A172 (cell line): ENCODE results near the gene HDGF. TPM values are rescaled to one million over a fixed set of nuclear protein-coding genes. Genes with fewer than 3 reads are reported as not detected.

Experiments used
- DNase-seq: peaks from one replicate; pipeline ENCODE4 v3.0.0-alpha.2; 2015; ENCODE audit warnings: low spot score
- total RNA-seq: library from RNA; depleted of rRNA; stranded (reverse); fragments of >200 nt; shearing (Covaris generic); gene quantifications from 2 replicates; pipeline ENCODE4 v1.2.3, GENCODE V29; 2014

HDGF gene
- total RNA-seq, 1 experiment from 2014 or later: 430 TPM

- peak; percentile 93 for DNase-seq
Measured at GRCh38 chr1:156725683-156726280, 25.7 kb downstream of the HDGF start.

DNA sequence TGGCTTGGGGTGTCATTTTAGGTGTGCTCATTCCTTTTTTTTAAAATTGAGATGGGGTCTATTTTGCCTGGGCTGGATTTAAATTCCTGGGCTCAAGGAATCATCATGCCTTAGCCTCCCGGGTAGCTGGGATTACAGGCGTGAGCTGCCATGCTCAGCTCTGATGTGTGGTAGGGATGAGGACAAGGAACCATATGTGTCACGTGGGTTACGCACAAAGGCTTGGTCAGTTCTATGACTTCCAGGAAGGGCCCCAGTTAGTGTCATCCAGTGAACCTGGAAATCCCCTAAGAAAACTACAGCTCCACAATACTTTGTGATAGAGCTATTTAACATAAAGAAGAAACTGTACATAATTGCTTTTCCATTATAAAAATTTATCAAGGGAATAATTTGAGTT, 29.9 kb downstream of the HDGF start:
- no peak for DNase-seq

DNA sequence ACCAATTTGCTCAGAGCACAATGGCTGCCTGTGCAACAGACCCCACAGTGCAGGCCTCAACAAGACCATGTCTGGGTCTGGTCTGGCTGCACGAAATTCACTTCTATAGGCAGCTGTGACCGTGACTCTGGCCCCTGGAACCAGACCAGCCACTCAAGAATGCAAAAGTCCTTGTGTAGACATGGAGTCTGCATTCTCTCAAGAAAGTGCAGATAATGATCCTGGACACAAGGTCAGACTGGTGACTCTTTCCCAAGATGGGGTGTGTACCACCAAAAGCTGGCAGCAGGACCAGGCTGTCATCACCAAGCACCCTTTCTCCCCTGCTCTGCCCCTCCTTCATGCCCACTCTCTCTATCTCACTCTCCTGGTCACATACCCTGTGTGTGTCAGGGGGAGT, 30.3 kb downstream of the HDGF start:
- no peak for DNase-seq

GRCh38 chr1:156717351-156717750, 34.1 kb downstream of the HDGF start:
- DNase-seq: no peak

DNA sequence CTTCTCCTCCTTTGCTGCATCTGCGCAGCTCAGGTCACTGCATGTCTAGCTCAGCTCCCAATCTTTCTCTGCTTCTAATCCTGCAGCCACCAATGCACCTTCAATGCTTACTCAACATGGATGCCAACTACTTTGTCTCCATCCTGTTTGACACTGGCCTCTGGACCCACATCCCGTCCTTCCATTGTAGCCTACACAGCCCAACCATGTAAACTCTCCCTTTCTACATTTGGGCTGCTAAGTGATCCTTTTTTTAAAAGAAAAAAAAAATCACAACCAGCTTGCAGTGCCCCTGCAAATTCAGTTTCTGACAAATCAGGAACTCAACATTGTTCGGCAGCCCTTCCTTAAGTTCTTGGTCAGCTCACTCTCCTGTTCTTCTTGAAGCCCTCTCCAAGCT, 36.6 kb downstream of the HDGF start:
- DNase-seq: no peak

DNA sequence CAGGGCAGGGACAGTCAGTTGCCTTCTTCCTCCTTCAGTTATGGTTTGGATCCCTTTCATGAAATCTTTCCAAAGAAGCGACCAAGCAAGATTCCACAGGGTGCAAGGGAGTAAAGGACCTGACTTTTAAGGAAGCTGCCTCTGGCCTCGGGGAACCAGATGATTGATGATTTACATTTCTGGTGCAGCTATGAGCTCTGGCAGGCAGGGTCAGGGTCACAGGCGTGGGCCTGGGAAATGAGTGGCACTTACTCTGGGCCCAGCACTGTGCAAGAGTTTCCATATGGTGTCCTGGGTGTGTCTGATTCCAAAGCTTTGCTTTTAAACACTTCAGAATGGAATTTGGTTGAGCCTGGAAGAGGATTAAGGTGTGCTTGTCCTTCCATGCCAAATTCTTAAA, 38.8 kb downstream of the HDGF start:
- DNase-seq: no peak

DNA sequence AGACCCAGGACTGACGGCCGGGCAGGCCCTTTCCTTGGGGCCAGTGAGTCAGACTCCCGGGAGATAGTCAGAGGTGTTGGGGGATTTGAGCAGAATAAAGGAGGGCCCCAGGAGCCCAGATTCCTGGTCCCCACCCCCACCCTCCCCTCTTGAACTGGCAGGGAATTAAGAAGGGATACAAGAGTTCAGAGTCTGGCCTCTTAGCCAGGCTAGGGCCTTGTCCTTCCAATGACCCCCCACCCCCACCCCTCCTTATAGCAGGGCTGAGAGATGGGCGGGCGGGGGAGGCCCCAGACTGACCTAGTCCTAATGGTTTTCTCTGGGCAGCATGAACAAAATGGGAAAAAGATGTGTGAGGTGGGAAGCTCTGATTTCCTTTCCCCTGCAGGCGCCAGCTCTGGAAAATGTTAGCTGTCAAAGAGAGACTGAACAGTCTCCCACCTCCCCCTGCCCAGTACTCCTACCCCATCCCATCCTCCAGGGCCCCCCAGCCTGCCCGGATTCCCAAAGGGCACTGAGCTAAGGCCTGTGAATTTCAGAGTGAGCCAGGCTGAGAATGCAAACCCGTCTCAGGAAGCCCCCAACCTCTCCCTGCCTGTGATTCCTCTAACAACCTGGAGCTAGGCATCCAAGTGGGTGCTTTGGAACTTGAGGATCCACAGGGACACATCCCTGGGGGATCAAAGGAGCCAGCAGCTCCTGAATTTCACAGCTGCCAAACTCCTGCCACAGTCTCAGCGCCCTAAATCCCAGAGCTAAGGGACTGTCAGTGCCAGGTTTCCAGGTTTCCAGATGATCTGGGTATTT, 40.3 kb downstream of the HDGF start:
- DNase-seq: no peak

DNA sequence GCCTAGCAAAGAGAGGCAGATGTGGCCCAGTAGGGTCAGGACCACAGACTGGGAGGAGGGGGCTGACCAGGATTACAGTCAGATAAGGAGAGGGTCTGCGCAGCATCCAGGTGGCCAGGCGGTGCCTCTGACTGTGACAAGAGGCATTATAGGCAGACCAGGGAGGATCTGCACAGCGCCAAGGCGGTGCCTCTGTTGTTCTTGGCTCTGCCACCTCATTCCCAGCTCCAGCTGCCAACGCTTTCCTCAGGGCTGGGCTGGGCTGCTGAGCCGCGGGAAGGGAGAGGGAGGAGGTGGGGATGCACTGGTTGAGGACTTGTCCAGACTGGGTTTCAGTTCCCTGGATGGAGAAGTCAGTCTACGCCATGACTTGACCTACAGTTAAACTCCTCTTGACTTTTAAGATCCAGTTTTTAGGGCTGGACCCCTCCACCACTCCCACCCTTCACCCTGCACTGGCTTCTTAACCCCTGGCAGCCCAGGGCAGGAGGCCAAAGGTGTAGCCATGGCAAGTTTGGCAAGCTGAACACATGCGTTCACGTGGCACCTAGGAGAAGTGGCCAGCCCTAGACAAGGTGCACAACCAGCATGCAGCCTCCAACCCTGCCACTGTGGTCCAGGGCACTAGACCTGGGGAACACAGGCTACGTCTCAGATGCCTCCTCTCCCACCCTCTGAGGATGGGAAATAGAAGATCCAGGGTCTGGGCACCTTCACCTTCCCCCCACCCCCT, 41.6 kb downstream of the HDGF start:
- peak; percentile 85 for DNase-seq

DNA sequence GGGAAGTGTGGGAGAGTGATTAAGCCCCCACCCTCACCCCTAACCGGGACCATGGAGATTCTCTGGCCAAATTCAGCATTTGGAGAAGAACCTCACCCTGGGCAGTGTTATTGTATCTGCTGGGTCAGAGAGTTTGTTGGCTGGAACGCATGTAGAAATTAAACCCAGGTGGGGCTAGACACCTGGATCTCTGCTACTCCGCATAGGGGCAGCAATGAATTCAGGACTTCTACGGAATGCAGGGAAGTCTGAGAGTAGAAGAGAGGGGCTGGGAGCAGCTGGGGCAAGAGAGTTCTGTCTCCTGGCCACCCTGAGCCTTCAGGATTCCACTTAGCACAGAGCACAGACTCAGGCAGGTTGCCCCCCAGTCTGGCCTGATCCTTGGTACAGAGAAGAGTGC, 42.4 kb downstream of the HDGF start:
- no peak for DNase-seq

DNA sequence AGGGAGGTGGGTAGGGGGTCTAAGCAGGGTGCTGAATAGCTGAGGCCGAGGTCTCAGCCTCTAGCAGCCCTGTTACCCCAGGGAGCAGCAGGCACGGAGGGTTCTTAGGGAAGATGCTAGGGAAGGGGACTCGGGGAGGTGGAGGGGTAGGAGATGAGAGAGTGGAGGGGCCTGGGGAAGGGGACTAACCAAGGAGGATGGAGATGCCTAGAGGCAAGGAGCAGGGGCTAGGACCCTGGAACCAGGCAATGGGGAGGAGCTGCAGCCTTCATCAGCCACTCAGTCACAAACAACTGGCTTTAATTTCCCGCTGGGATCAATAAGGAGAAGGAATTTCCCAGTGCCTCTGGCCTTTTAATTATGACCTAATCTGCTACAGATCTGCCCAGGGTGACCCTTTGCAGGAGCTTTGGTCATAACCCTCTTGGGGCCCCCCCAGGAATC, 43.2 kb downstream of the HDGF start:
- no peak for DNase-seq

DNA sequence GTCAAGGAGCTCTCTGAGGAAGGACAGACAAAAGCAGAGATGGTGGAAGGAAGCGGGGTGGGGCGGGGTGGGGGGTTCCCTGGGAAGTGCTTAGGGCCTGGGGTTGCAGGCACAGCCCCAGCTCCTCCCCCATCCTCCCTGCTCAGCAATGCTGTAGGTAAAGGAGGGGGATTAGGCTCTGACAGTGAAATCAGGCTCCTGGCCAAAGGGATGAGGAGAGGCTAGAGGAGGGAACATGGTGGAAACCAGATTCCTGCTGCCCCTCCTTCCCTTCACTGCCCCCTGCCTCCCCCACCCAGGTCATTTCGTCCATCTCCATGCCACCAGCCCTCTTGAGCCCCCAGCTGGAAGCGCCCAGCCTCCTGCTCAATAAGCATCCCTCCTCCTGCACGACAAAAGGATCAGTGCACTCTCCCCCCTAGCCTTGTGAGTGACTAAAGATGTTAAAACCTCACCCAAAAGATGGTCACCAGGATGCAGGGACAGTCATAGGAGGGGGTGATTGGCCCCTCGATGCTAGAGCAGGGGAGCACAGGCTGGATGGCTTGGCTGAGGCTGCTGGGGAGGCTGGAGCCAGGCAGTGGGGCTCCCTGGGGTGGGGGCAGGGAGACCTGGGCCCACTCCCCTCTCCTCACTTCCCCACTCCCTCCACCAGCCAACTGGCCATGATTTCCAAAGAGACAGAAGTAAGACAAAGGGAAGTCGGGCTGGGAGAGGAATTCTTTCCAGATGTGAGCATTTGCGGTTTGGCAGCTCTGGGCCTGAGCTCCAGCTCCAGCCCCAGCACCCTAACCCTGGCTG, 43.9 kb downstream of the HDGF start:
- no peak for DNase-seq

GRCh38 chr1:156706657-156707416, 44.6 kb downstream of the HDGF start:
- DNase-seq: no peak

DNA sequence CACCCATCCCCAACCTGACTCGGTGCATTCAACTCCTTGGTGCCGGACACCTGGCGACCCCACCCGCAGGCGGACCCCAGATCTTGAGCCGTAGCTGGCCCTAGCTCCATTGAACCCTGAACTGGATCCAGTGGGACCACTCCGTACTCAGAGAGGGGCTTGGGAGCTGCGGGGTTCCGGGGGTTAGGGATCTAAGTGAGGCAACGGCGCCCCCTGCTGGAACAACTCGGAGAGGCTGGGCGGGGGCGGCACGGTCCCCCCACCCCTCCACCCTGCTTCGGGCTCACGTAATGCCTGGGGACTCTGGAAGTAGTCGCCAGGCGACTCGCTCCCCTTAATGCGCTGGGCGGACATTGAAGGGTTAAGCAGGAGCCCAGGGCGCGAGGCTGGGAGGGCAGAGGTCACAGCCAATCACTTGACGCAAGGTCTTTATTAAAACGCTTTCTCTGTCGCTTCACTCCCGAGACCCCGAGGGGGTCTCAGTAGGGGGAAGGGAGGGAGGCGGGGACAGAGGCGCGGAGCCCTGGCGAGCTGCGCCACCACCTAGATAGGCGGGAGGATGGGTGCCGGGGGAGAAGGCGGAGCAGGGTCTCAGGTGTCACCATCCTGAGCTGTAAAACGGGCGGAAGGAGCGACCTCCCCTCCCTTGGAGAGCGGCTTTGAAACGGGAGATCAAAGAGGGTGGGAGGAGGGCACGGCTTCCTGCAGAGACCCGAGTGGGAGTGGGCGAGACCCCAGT, 45.4 kb downstream of the HDGF start:
- no peak for DNase-seq

DNA sequence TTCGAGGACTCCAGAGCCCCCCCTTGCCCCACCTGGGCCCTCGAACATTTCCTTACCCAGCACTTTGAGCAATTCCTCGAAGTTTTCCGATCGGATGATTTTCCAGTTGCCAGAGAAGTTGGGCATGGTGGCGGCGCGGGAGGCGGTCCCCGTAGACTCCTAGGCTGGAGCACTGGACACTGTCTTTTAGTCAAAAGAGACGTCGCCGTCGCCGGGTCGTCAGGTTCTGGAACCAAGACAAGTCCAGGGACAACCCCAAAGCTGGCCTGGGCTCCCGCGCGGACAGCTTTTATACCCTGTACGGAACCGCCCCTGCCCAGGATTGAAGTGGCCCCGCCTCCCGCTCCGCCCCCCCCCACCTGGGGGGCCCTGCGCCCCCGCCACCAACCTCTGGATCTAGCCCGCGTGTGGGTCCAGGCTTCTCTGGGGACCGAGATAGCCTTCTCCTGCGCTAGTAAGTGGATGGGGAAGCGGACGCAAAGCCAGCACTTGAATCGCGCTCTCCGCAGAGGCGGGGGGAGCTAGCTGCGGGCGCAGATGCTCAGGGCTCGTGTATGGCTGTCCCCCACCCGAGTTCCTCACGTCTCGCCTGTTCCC, 46.1 kb downstream of the HDGF start, which contains the start of gene CRABP2:
Gene CRABP2 (minus strand): TSS at position 263 of the 597 bp plus-strand sequence. CDS start 137 bp downstream, at position 126.
- no peak for DNase-seq

- DNase-seq: peak; percentile 72
Measured at GRCh38 chr1:156704930-156705320, 46.5 kb downstream of the HDGF start.

DNA sequence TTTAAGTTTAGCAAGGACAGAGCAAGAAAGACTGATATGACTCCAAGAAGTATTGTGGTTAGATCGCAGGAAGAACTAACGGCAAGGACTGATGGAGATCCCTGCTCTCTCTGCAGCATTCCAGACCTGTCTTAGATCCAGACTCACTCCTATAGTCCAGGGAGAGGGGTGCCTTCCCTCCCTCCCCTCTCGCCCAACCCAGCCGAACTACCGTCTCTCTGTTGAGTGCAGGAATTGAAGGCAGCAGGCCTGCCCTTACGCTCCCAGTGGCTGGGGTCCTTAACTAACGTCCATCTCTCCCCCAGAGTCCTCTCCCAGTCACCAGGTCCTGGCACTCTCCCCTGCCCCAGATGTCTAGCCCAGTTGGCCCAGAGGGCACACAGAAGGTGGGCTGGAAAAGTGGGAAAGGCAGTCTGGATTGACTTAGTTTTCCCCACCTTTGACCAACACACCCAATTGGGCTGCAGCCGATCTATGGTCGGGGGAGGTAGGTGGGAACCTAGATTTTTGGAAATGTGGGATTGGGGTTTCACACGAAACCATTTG, 47.2 kb downstream of the HDGF start:
- no peak for DNase-seq

DNA sequence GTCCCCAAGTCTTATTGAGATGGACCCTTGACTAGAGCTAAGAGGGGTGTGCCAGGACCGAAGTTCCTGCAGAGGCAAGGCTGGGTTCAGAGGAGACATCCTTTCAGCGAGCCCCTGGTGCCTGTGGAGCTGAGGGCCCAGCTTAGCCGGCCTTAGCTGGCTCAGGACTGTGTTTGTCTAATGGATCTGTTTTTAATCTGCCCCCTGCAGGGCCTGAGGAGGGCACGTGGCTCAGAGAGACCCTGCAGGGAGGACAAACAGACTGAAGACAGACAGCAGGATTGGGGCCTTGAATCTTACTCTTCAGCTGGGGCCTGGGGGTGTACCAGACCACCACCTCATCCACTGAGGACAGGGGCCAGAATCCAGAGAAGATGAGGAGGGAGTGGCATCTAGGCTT, 47.7 kb downstream of the HDGF start:
- no peak for DNase-seq

GRCh38 chr1:156703336-156703735, 48.1 kb downstream of the HDGF start:
- DNase-seq: no peak

GRCh38 chr1:156700736-156701531, 50.5 kb downstream of the HDGF start:
- DNase-seq: no peak
